Sigmoid colon (tissue), 7 donors: ENCODE data around the gene VPS13D. TPM values are rescaled to one million over a fixed set of nuclear protein-coding genes. Genes with fewer than 3 reads are reported as not detected.

Experiments used
- DNase-seq: peaks from one replicate; pipeline ENCODE4 v3.0.0-alpha.2; 2019
- H3K27ac ChIP-seq, 4 donors: fragments of 200-600 bp; sonication (generic); one replicate each; pipeline ENCODE4 v1.5.1; 2016 to 2019; ENCODE audit warnings: mild to moderate bottlenecking in 1 of 4
- H3K27me3 ChIP-seq, 3 donors: fragments of 200-600 bp; sonication (generic); one replicate each; pipeline ENCODE4 v1.5.1; 2019; ENCODE audit warnings: mild to moderate bottlenecking in 1 of 3
- H3K36me3 ChIP-seq, 4 donors: fragments of 200-600 bp; sonication (generic); one replicate each; pipeline ENCODE4 v1.5.1; 2016 to 2019
- H3K4me1 ChIP-seq, 4 donors: fragments of 200-600 bp; sonication (generic); one replicate each; pipeline ENCODE4 v1.5.1; 2017 to 2019
- H3K4me3 ChIP-seq, 4 donors: fragments of 200-600 bp; sonication (generic); one replicate each; pipeline ENCODE4 v1.5.1; 2017 to 2019; ENCODE audit warnings: mild to moderate bottlenecking in 2 of 4, moderate library complexity in 1 of 4
- H3K9me3 ChIP-seq, 4 donors: fragments of 200-600 bp in 3 of 4; sonication (generic) in 3 of 4; one replicate each; pipeline versions ENCODE4 v1.5.1 to v1.6.1; 2013 to 2019
- CTCF ChIP-seq, 4 experiments: fragments of 450-650 bp in 3 of 4; fragments of 200-600 bp in 1 of 4; IDR thresholded peaks; one replicate each; pipeline ENCODE4 v1.5.1; 2016 to 2019; ENCODE audit warnings: antibody characterized with exemption in 4 of 4, mild to moderate bottlenecking in 3 of 4, moderate library complexity in 2 of 4
- EP300 ChIP-seq, 4 donors: sonication (generic); formaldehyde crosslinking; IDR thresholded peaks; one replicate each; pipeline ENCODE4 v1.6.1; 2017; ENCODE audit warnings: antibody characterized with exemption in 4 of 4
- POLR2A ChIP-seq, 2 donors: fragments of 450-650 bp; IDR thresholded peaks; one replicate each; pipeline ENCODE4 v1.6.1; 2016; ENCODE audit warnings: antibody characterized with exemption in 2 of 2, mild to moderate bottlenecking in 2 of 2, moderate library complexity in 2 of 2
- POLR2AphosphoS5 ChIP-seq, 4 donors: sonication (generic); formaldehyde crosslinking; IDR thresholded peaks; one replicate each; pipeline ENCODE4 v1.6.1; 2017; ENCODE audit warnings: antibody characterized with exemption in 4 of 4
- WGBS, 2 donors: extraction: QIAGEN DNeasy Blood & Tissue Kit; methylation state at CpG; one replicate each; pipeline ENCODE4 v1.1.7; 2013; 5-methylcytosine and 5-hydroxymethylcytosine counted together
- intact Hi-C: fragments of 100-400 bp; cut with DNase I; formaldehyde crosslinking; loops from one replicate; pipeline ENCODE4 v1.15.1; 2023
- polyA plus RNA-seq, 3 donors: library from polyadenylated mRNA; stranded (reverse); fragments of 200-250 nt; gene quantifications; one replicate each; pipeline ENCODE4 v1.2.3, GENCODE V29; 2013
- total RNA-seq, 4 donors: library from RNA; depleted of rRNA; stranded (reverse); fragments of >200 nt; gene quantifications; one replicate each; pipeline ENCODE4 v1.1.0, GENCODE V29; 2016
- donor health status: healthy with polysubstance abuse.
- donor health status: Bipolar disorder and iron deficiency.
- donor health status: healthy.

The VPS13D gene
- total and polyA plus RNA-seq, 7 donors, result 7.6 to 90.8 (median 49.7) TPM

GRCh38 chr1:12411747-12412146, 181.9 kb downstream of the VPS13D start:
- Histone ChIP-seq H3K4me3 (no peak overlapping the region), H3K9me3 (no peaks in the 10 kb centered on the region), H3K27me3 (no peaks in the 10 kb centered on the region), H3K36me3 (peaks cover 0 to 25% (median 1%) of the 10 kb centered on the region in 4 donors), H3K4me1 (peaks cover 0 to 36% (median 30%) of the 10 kb centered on the region in 4 donors), H3K27ac (no peak overlapping the region)
- intact Hi-C loops, result no loop called here
- TF ChIP-seq CTCF (IDR thresholded peaks at IDR 0.05) (no peak), POLR2A (IDR thresholded peaks at IDR 0.05) (no peak), EP300 (IDR thresholded peaks at IDR 0.05) (no peak), POLR2AphosphoS5 (IDR thresholded peaks at IDR 0.05) (no peak)
- DNase-seq, result no peak
- 81 to 92% methylated on average over 6 of the region's 6 CpGs for WGBS, 2 donors

GRCh38 chr1:12412439-12412838, 182.6 kb downstream of the VPS13D start:
- no peak for DNase-seq
- H3K9me3 ChIP-seq, result no peaks in the 10 kb centered on the region
- TF ChIP-seq CTCF (IDR thresholded peaks at IDR 0.05), result no peak
- TF ChIP-seq POLR2A (IDR thresholded peaks at IDR 0.05), result no peak
- TF ChIP-seq POLR2AphosphoS5 (IDR thresholded peaks at IDR 0.05), result no peak
- no peak for TF ChIP-seq EP300 (IDR thresholded peaks at IDR 0.05)
- H3K27me3 ChIP-seq, result no peaks in the 10 kb centered on the region
- no peak overlapping the region for H3K4me3 ChIP-seq
- H3K27ac ChIP-seq, result no peak overlapping the region
- peaks cover 0 to 32% (median 8%) of the 10 kb centered on the region in 4 donors for H3K36me3 ChIP-seq
- peaks cover 0 to 29% (median 23%) of the 10 kb centered on the region in 4 donors for H3K4me1 ChIP-seq
- intact Hi-C loops, result no loop called here
- 22 to 70% methylated on average over 5 of the region's 5 CpGs for WGBS, 2 donors

GRCh38 chr1:12413664-12414410, 184.0 kb downstream of the VPS13D start:
- Histone ChIP-seq H3K36me3 (peaks cover 0 to 46% (median 13%) of the 10 kb centered on the region in 4 donors), H3K9me3 (no peaks in the 10 kb centered on the region), H3K27ac (no peak overlapping the region), H3K4me1 (peaks cover 0 to 15% (median 11%) of the 10 kb centered on the region in 4 donors), H3K4me3 (no peak overlapping the region), H3K27me3 (no peaks in the 10 kb centered on the region)
- 85 to 93% methylated on average over 7 of the region's 7 CpGs for WGBS, 2 donors
- no peak for DNase-seq
- TF ChIP-seq POLR2A (IDR thresholded peaks at IDR 0.05), result no peak
- no peak for TF ChIP-seq CTCF (IDR thresholded peaks at IDR 0.05)
- no peak for TF ChIP-seq POLR2AphosphoS5 (IDR thresholded peaks at IDR 0.05)
- no peak for TF ChIP-seq EP300 (IDR thresholded peaks at IDR 0.05)
- intact Hi-C loops, result no loop called here

- no peak overlapping the region for H3K27ac ChIP-seq
Measured at GRCh38 chr1:12414444-12415018, 184.7 kb downstream of the VPS13D start.

More at GRCh38 chr1:12414444-12415018, 184.7 kb downstream of the VPS13D start:
- no peak overlapping the region for H3K4me3 ChIP-seq
- peaks cover 0 to 47% (median 13%) of the 10 kb centered on the region in 4 donors for H3K36me3 ChIP-seq
- H3K9me3 ChIP-seq, result no peaks in the 10 kb centered on the region
- H3K27me3 ChIP-seq, result no peaks in the 10 kb centered on the region
- WGBS, 2 donors, result 89 to 91% methylated on average over 2 of the region's 2 CpGs
- TF ChIP-seq POLR2AphosphoS5 (IDR thresholded peaks at IDR 0.05), result no peak
- TF ChIP-seq EP300 (IDR thresholded peaks at IDR 0.05), result no peak
- TF ChIP-seq CTCF (IDR thresholded peaks at IDR 0.05), result no peak
- no peak for TF ChIP-seq POLR2A (IDR thresholded peaks at IDR 0.05)
- intact Hi-C loops, result no loop called here
- peaks cover 0 to 8% (median 5%) of the 10 kb centered on the region in 4 donors for H3K4me1 ChIP-seq
- no peak for DNase-seq
